HEK293T (cell line): ENCODE data around the gene C2orf78.

Experiments
- BHLHE40 ChIP-seq: fragments of 450-650 bp; IDR thresholded peaks from 2 replicates; pipeline ENCODE4 v1.6.1; 2016; ENCODE audit warnings: mild to moderate bottlenecking, moderate library complexity, borderline replicate concordance
- CTBP1 ChIP-seq: fragments of 450-650 bp; IDR thresholded peaks from 2 replicates; pipeline ENCODE4 v1.6.1; 2016; ENCODE audit warnings: borderline replicate concordance
- ELF4 ChIP-seq: fragments of 450-650 bp; IDR thresholded peaks from 2 replicates; pipeline ENCODE4 v1.6.1; 2017; ENCODE audit warnings: antibody characterized with exemption
- FOXA1 ChIP-seq: fragments of 450-650 bp; IDR thresholded peaks from 2 replicates; pipeline ENCODE4 v1.6.1; 2016; ENCODE audit warnings: mild to moderate bottlenecking
- FOXM1 ChIP-seq: fragments of 450-650 bp; IDR thresholded peaks from 2 replicates; pipeline ENCODE4 v1.6.1; 2017; ENCODE audit warnings: mild to moderate bottlenecking, borderline replicate concordance
- HDGF ChIP-seq: fragments of 450-650 bp; IDR thresholded peaks from 2 replicates; pipeline ENCODE4 v1.6.1; 2017; ENCODE audit warnings: antibody characterized with exemption, borderline replicate concordance
- L3MBTL2 ChIP-seq: fragments of 450-650 bp; conservative IDR thresholded peaks from 2 replicates; pipeline ENCODE4 v1.6.1; 2016; ENCODE audit warnings: mild to moderate bottlenecking
- NFRKB ChIP-seq: fragments of 450-650 bp; IDR thresholded peaks from 2 replicates; pipeline ENCODE4 v1.6.1; 2016; ENCODE audit warnings: mild to moderate bottlenecking, moderate library complexity
- SP1 ChIP-seq: fragments of 450-650 bp; IDR thresholded peaks from 2 replicates; pipeline ENCODE4 v1.6.1; 2017
- SUZ12 ChIP-seq: fragments of 450-650 bp; IDR thresholded peaks from 2 replicates; pipeline ENCODE4 v1.6.1; 2016; ENCODE audit warnings: mild to moderate bottlenecking
- TARDBP ChIP-seq: fragments of 450-650 bp; IDR thresholded peaks from 2 replicates; pipeline ENCODE4 v1.6.1; 2016
- ZNF384 ChIP-seq: fragments of 450-650 bp; IDR thresholded peaks from 2 replicates; pipeline ENCODE4 v1.6.1; 2016
- TF ChIP-seq, protein P1 (sequence below): fragments of 450-650 bp; IDR thresholded peaks from 2 replicates; pipeline ENCODE4 v1.6.1; 2016

DNA sequence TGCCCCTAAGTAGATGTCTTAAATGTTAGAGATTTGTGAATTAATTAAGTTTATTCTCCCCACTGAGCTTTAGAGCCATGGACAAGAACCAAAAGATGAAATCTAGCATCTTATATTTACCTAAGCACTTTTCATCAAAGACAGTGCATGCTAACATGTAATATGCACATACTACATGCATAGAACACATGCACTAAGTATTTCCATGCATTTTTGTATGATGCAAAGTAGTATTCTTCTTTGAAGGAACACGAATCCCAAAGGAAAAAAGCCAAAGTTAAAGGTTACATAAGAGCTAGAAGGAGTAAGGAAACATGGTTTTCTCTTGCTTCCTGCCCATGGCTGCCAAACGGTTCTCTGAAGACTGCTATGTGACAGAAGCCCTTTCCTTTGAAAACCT lies 60.1 kb downstream of the C2orf78 start:
- TF ChIP-seq NFRKB (no peak), SUZ12 (no peak), SP1 (no peak), FOXM1 (no peak), L3MBTL2 (no peak), BHLHE40 (no peak), CTBP1 (no peak), FOXA1 (no peak), TARDBP (no peak), ELF4 (no peak), ZNF384 (no peak), HDGF (no peak)
- TF ChIP-seq, protein P1, sequence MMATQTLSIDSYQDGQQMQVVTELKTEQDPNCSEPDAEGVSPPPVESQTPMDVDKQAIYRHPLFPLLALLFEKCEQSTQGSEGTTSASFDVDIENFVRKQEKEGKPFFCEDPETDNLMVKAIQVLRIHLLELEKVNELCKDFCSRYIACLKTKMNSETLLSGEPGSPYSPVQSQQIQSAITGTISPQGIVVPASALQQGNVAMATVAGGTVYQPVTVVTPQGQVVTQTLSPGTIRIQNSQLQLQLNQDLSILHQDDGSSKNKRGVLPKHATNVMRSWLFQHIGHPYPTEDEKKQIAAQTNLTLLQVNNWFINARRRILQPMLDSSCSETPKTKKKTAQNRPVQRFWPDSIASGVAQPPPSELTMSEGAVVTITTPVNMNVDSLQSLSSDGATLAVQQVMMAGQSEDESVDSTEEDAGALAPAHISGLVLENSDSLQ, result no peak
